NCI-H2196 (cell line): ENCODE data around the gene TATDN2.
A peak's percentile ranks its signal among the peaks of the same experiment; 100 is the strongest.

ENCODE experiments used
- DNase-seq: peaks from one replicate; lab custom pipeline; 2025; ENCODE audit not compliant: unreplicated experiment; lab: John Stamatoyannopoulos, UW

The TATDN2 gene

GRCh38 chr3:10248184-10248983 is at the start of gene TATDN2:
TATDN2 (plus strand) TSS chr3:10248459; CDS start chr3:10249201, 742 bp downstream.
- DNase-seq = peak; percentile 93

- DNase-seq = no peak
Measured at GRCh38 chr3:10198761-10199649, 49.3 kb upstream of the TATDN2 start.

GRCh38 chr3:10204921-10205320 is 43.3 kb upstream of the TATDN2 start:
- no peak for DNase-seq

- no peak for DNase-seq
Measured at GRCh38 chr3:10205451-10206165, 42.7 kb upstream of the TATDN2 start.

- DNase-seq = no peak
Measured at GRCh38 chr3:10206166-10206511, 42.1 kb upstream of the TATDN2 start.

GRCh38 chr3:10213156-10213792 is 35.0 kb upstream of the TATDN2 start:
- DNase-seq = no peak

GRCh38 chr3:10215578-10216368 is 32.5 kb upstream of the TATDN2 start:
- DNase-seq = no peak

GRCh38 chr3:10217359-10217758 is 30.9 kb upstream of the TATDN2 start:
- DNase-seq = no peak

GRCh38 chr3:10219737-10220136 is 28.5 kb upstream of the TATDN2 start:
- DNase-seq = no peak

GRCh38 chr3:10223676-10224639 is 24.3 kb upstream of the TATDN2 start:
- no peak for DNase-seq

- peak; percentile 60 for DNase-seq
Measured at GRCh38 chr3:10224794-10225665, 23.2 kb upstream of the TATDN2 start.

- DNase-seq = no peak
Measured at GRCh38 chr3:10226293-10226692, 22.0 kb upstream of the TATDN2 start.

- no peak for DNase-seq
Measured at GRCh38 chr3:10228248-10228950, 19.9 kb upstream of the TATDN2 start.

- DNase-seq = no peak
Measured at GRCh38 chr3:10229576-10229975, 18.7 kb upstream of the TATDN2 start.

- no peak for DNase-seq
Measured at GRCh38 chr3:10232137-10232536, 16.1 kb upstream of the TATDN2 start.

GRCh38 chr3:10233988-10234387 is 14.3 kb upstream of the TATDN2 start:
- DNase-seq = no peak

GRCh38 chr3:10234526-10235230 is 13.6 kb upstream of the TATDN2 start:
- no peak for DNase-seq
